Dendritic cell treated with granulocyte-macrophage colony-stimulating factor and Interleukin-4, amounts not matched to agents 40 ng/mL and 50 ng/mL, for 4 days (primary cell): ENCODE data around the gene SF1.

Source experiments
- H3K27ac Mint-ChIP-seq: one replicate; pipeline ENCODE4 v1.8.0; 2022; ENCODE audit warnings: mild to moderate bottlenecking, mixed read lengths
- H3K27me3 Mint-ChIP-seq: one replicate; pipeline ENCODE4 v1.8.0; 2022; ENCODE audit warnings: mild to moderate bottlenecking, mixed read lengths
- H3K36me3 Mint-ChIP-seq: one replicate; pipeline ENCODE4 v1.8.0; 2022; ENCODE audit warnings: low read depth, mixed read lengths
- H3K4me1 Mint-ChIP-seq: one replicate; pipeline ENCODE4 v1.8.0; 2022; ENCODE audit warnings: low read depth, mixed read lengths
- H3K4me3 Mint-ChIP-seq: one replicate; pipeline ENCODE4 v1.8.0; 2022; ENCODE audit warnings: mild to moderate bottlenecking, moderate library complexity, mixed read lengths
- H3K9me3 Mint-ChIP-seq: one replicate; pipeline ENCODE4 v1.8.0; 2022; ENCODE audit warnings: mixed read lengths
- intact Hi-C: fragments of 100-400 bp; cut with micrococcal nuclease; formaldehyde crosslinking; loops from one replicate; pipeline ENCODE4 v1.15.0; 2022

SF1 gene

GRCh38 chr11:64777449-64778222, 706 bp downstream of the SF1 start:
- H3K27me3 Mint-ChIP-seq = no peaks in the 10 kb centered on the region
- intact Hi-C loops = loop anchor here (1.0 to 5.0 kb wide), 2 partner anchors 26 to 35 kb away; partner anchors contain the start of genes MAP4K2 and RASGRP2
- H3K9me3 Mint-ChIP-seq = no peaks in the 10 kb centered on the region
- H3K4me3 Mint-ChIP-seq = peak overlapping the region; percentile 84
- peaks cover 45% of the 10 kb centered on the region for H3K4me1 Mint-ChIP-seq
- H3K27ac Mint-ChIP-seq = peak overlapping the region; percentile 95
- peaks cover 55% of the 10 kb centered on the region for H3K36me3 Mint-ChIP-seq

DNA sequence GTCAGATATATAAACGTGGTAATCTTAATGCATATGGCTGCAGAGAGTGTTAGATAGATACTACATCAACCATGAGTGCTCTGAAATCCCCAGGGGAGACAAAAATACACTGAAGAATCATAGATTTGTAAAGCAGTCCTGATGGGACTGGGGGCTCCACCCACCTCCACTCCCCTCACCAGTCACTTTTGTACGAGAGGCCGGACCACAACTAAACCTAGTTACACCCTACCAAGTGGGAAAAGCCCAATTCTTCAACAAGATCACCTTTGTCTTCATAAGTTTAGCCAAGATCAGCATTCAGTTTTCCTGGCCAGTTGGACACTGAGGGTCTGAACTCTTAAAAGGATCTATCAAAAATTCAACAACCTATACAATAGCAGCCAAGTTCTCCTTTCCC, 1.5 kb downstream of the SF1 start:
- Mint-ChIP-seq H3K27ac (peak overlapping the region; percentile 81), H3K4me1 (peaks cover 52% of the 10 kb centered on the region), H3K9me3 (no peaks in the 10 kb centered on the region), H3K36me3 (peaks cover 62% of the 10 kb centered on the region), H3K4me3 (peak overlapping the region; percentile 84), H3K27me3 (no peaks in the 10 kb centered on the region)
- intact Hi-C loops = loop anchor here (5.0 kb wide), 1 partner anchor 35 kb away; the partner anchor contains the start of gene RASGRP2

DNA sequence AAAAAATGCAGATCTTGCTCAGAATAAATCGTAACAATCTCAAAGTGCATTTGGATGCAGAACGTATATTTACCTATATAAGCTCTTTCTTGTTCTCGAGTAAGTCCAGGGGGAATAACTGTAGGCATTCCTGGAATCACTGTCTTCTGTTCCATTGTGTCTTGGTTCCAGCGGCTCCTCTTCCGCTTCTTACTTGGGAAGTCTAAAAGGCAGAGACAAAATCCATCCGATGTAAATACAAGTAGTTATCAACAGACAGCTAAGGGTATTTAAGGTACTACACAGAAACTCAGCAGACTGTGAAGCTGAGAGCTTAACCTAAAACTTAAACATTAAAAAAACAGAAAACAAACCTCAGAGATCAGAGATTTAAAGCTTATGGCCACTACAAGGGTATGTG, 1.9 kb downstream of the SF1 start:
- Mint-ChIP-seq H3K4me3 (peak overlapping the region; percentile 84), H3K4me1 (peaks cover 57% of the 10 kb centered on the region), H3K27ac (peak overlapping the region; percentile 81), H3K27me3 (no peaks in the 10 kb centered on the region), H3K36me3 (peaks cover 67% of the 10 kb centered on the region), H3K9me3 (no peaks in the 10 kb centered on the region)
- intact Hi-C loops = loop anchor here (5.0 kb wide), 1 partner anchor 34 kb away; the partner anchor contains the start of gene RASGRP2

GRCh38 chr11:64774144-64774543, 4.2 kb downstream of the SF1 start:
- Mint-ChIP-seq H3K27ac (no peak overlapping the region), H3K4me1 (peaks cover 56% of the 10 kb centered on the region), H3K36me3 (peaks cover 85% of the 10 kb centered on the region), H3K4me3 (no peak overlapping the region), H3K27me3 (no peaks in the 10 kb centered on the region), H3K9me3 (no peaks in the 10 kb centered on the region)
- intact Hi-C loops = no loop called here

- Mint-ChIP-seq H3K36me3 (peaks cover 100% of the 10 kb centered on the region), H3K4me3 (peak overlapping the region; percentile 34), H3K9me3 (no peaks in the 10 kb centered on the region), H3K27ac (peak overlapping the region; percentile 73), H3K27me3 (no peaks in the 10 kb centered on the region), H3K4me1 (peaks cover 69% of the 10 kb centered on the region)
- intact Hi-C loops = no loop called here
Observed at GRCh38 chr11:64772303-64773018, 5.9 kb downstream of the SF1 start.

DNA sequence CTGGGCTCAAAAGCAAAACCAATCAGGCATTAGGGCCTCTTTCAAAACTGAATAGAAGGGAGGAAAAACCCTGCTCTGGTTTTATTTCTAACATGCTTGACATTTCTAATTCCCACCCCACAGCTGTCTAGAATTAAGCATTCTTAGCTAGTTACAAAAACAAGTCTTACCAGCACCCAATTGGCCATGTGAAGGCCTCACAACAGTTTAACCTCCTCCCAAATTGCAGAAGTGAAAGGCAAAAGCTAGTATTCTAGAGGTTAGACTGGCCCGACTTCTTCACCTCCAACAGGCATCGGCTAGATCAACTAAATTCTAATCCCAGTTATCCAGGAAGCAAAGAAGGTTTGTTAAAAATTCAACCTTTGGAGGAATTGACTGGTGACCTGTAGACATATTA, 6.5 kb downstream of the SF1 start:
- Mint-ChIP-seq H3K4me3 (peak overlapping the region; percentile 34), H3K4me1 (peaks cover 66% of the 10 kb centered on the region), H3K36me3 (peaks cover 100% of the 10 kb centered on the region), H3K27me3 (no peaks in the 10 kb centered on the region), H3K9me3 (no peaks in the 10 kb centered on the region), H3K27ac (peak overlapping the region; percentile 73)
- intact Hi-C loops = no loop called here

- no peak overlapping the region for H3K27ac Mint-ChIP-seq
- peaks cover 100% of the 10 kb centered on the region for H3K36me3 Mint-ChIP-seq
- H3K4me3 Mint-ChIP-seq = no peak overlapping the region
- no peaks in the 10 kb centered on the region for H3K27me3 Mint-ChIP-seq
- intact Hi-C loops = no loop called here
- H3K4me1 Mint-ChIP-seq = peaks cover 71% of the 10 kb centered on the region
- no peaks in the 10 kb centered on the region for H3K9me3 Mint-ChIP-seq
Observed at GRCh38 chr11:64770120-64770519, 8.2 kb downstream of the SF1 start.

DNA sequence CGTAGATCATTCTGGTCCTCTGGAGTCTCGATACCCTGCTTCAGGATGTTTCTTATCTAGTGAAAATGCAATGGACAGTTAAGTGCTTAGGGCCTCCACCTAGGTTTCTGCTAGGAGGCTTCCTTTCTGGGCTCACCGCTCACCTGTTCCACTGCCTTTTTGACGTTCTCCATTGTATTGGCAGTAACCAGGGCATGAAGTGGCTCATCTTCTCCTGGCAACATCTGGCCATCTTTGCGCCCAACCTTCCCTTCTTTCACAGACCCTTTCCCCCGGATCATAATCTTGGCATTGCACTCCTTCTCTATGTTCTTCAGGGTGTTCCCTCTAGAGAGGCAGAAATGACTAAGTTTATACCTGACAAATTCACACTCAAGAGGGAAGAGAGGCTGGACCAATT, 9.1 kb downstream of the SF1 start:
- peaks cover 100% of the 10 kb centered on the region for H3K36me3 Mint-ChIP-seq
- H3K9me3 Mint-ChIP-seq = no peaks in the 10 kb centered on the region
- H3K4me3 Mint-ChIP-seq = no peak overlapping the region

DNA sequence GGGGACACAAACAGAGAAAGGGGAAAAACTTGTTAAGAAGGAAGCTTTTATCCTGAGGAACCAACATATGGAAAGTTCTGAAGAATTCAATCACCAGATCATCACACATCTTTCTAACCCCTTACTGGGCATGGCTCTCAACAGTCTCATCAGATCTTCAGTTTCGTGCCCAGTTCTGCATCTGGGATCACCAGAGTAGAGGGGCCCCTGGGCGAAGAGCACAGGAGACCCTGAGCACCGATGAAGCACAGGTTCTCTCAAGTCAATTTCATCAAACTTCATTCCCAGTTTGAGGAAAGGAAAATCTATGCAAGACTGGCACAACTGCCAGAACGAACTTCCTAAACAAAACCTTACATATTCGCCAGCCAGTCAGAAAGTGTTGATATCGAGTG, 10.0 kb downstream of the SF1 start:
- no peak overlapping the region for H3K27ac Mint-ChIP-seq
- intact Hi-C loops = no loop called here
- no peaks in the 10 kb centered on the region for H3K9me3 Mint-ChIP-seq
- H3K36me3 Mint-ChIP-seq = peaks cover 100% of the 10 kb centered on the region
- H3K4me1 Mint-ChIP-seq = peaks cover 74% of the 10 kb centered on the region
- no peak overlapping the region for H3K4me3 Mint-ChIP-seq
- no peaks in the 10 kb centered on the region for H3K27me3 Mint-ChIP-seq

More for the DNA sequence above, 9.1 kb downstream of the SF1 start:
- H3K4me1 Mint-ChIP-seq = peaks cover 74% of the 10 kb centered on the region
- intact Hi-C loops = no loop called here
- no peak overlapping the region for H3K27ac Mint-ChIP-seq
- H3K27me3 Mint-ChIP-seq = no peaks in the 10 kb centered on the region

DNA sequence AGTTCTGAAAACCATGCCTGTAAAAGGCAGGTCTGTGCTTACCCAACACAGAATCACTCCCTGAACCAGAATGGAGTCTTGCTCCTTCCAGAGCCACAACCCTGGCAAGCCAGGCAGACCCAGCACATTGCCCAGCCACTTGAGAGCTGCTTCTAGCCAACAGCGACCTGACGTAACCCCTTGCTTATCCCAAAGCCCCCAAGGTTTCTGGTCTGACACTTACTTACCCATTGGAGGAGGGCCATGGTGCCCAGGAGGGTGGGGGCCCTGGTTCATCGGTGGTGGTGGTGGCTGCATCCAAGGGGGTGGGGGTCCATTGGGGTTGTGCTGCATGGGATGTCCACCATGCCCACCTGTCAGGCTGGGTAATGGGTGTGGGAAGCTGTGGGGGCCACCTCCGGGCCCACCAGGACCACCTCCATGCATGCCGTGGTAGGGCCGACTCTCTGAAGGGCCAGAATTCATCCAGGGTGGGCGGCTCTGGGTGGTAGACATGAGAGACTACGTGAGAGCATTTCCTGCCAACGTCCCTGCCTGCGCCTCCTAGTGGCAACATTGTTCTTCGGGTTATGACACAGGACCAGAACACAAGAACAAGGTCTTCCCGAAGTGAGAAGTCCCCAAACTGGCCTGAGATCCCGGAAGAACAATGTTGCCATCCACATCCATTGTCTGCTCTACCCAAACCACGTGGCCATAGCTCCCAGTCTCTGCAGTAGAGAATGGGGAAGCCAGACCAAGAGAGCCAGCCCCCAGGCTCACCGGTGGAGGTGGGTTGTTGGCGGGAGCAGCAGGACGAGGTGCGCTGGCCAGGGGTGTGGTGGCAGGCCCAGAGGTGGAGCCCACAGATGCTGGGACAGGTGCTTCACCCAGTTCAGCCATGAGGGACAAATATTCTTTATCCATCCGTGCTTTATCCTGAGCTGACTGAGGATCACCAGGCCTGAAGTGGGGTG, 10.7 kb downstream of the SF1 start:
- peaks cover 74% of the 10 kb centered on the region for H3K4me1 Mint-ChIP-seq
- H3K27ac Mint-ChIP-seq = no peak overlapping the region
- intact Hi-C loops = no loop called here
- no peaks in the 10 kb centered on the region for H3K9me3 Mint-ChIP-seq
- H3K27me3 Mint-ChIP-seq = no peaks in the 10 kb centered on the region
- H3K36me3 Mint-ChIP-seq = peaks cover 100% of the 10 kb centered on the region
- no peak overlapping the region for H3K4me3 Mint-ChIP-seq

GRCh38 chr11:64766881-64767280, 11.5 kb downstream of the SF1 start:
- Mint-ChIP-seq H3K4me3 (no peak overlapping the region), H3K36me3 (peaks cover 100% of the 10 kb centered on the region), H3K27me3 (no peaks in the 10 kb centered on the region), H3K4me1 (peaks cover 74% of the 10 kb centered on the region), H3K27ac (peak overlapping the region; percentile 42), H3K9me3 (no peaks in the 10 kb centered on the region)
- intact Hi-C loops = no loop called here

DNA sequence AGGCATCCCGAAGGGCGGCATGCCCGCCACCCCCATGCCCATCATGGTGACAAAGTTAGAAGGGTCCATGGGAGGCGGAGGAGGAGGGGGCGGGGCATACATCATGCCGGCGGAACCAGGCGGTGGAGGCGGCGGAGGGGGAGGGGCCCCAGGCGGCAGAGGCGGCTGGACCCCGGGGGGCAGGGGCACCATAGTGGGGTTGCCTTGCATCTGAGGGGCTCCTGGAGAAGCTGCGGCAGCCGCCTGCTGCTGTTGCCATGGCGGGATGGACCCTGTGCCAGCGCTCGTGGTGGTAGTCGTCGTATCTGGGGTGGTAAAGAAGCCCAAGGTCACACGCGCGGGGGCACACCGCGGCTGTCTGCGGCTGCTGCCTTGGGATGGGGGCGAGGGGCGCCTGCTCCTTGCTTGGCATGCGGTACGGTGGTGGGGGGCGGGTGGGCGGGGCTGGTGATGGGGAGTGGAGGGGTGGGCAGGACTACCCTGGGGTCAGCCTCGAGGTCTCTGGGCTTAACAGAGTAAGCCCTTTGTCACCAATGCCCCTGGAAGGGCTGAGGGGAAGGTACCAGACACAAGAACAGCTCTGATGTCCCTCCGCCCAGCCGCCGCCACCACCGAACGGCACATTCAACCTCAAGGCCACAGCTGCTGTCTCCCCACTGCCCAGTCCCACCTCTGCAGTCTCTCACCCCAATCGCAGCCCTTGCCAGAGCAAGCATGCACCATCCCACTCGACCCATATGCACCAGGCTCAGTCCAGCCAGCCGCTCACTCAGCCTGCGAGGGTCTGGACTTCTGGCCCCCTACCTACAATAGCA, 12.3 kb downstream of the SF1 start:
- H3K9me3 Mint-ChIP-seq = no peaks in the 10 kb centered on the region
- H3K36me3 Mint-ChIP-seq = peaks cover 100% of the 10 kb centered on the region
- intact Hi-C loops = no loop called here
- H3K27ac Mint-ChIP-seq = peak overlapping the region; percentile 42
- no peaks in the 10 kb centered on the region for H3K27me3 Mint-ChIP-seq
- H3K4me3 Mint-ChIP-seq = no peak overlapping the region
- H3K4me1 Mint-ChIP-seq = peaks cover 70% of the 10 kb centered on the region

DNA sequence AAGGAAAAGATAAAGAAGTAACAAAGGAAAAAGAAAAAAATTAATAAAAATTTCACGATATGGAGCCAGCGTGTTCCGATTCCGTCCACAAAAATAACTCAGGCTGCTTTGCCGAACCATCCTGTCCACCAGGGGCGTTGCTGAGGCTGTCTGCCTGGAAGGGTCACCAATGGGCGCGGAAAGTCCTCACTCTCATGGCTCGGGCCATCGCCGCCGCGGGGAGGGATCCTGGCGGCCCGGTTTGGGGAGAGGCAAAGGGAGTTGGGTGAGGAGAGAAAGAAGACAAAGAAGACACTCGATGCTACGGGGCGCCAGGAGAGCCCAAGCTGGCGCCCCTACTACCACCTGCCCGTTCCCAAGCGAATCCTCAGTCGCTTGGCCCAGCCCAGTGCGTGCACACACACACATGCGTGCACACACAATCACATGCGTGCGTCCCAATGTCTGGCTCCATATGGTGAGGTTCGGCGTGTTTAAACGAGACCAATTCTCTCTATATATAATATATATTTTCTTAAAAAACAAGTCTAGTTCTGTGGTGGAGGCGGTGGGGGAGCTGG, 13.0 kb downstream of the SF1 start:
- H3K4me1 Mint-ChIP-seq = peaks cover 70% of the 10 kb centered on the region
- H3K4me3 Mint-ChIP-seq = no peak overlapping the region
- peaks cover 98% of the 10 kb centered on the region for H3K36me3 Mint-ChIP-seq
- H3K27me3 Mint-ChIP-seq = no peaks in the 10 kb centered on the region
- no peaks in the 10 kb centered on the region for H3K9me3 Mint-ChIP-seq
- intact Hi-C loops = no loop called here
- H3K27ac Mint-ChIP-seq = no peak overlapping the region
